ENCODE results near the gene PPP1R2. TPM values are rescaled to one million over a fixed set of nuclear protein-coding genes. Genes with fewer than 3 reads are reported as not detected.
"Not testable (repeated sequence)": the region's sequence is repeated elsewhere in the genome, so short reads cannot be mapped to it uniquely, and the experiment has no call there.

The PPP1R2 gene
- 89.3 and 203 TPM in 2 replicates for total RNA-seq

DNA sequence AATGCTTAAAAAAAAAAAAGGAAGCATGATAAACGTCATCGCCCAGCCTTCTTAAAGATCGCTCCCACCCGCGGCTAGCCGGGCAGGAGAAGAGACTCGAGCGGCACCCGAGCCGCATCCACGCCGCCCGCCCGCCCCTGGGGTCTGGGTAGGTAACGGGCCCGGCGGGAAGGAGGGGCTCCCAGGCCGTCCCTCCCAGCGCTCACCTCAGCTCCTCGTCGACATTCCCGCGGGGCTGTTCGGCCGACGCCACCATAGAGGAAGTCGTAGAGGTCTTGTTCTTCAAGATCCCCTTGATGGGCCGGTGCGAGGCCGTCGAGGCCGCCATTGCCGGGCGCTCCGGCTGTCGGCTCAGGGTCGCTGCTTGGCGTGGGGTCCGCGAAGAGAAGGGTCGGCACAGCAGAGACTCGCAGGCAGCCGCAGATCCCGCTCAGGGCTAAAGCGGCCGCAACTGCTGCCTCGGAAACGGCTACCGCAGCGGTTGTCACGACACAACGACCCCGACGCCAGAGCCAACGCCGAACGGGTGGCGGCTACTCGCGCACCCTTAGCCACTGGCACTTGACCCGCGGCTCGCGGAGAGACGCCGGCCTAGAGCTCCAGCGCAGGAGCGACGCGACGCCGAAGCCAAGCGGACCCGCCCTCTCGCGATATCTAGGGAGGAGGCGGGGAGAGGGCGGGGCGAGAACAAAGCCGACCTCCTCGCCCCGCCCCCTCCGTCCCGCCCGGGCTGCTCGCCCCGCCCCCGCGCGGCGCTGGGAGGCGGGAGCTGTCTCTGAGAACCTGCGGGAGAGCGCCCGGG is at the start of gene PPP1R2:
PPP1R2 (minus strand) TSS at position 628 of the 802 bp plus-strand sequence; CDS start at position 328, 300 bp downstream.
- H3K27me3 ChIP-seq (ENCODE audit: insufficient read depth, low read length), result no peaks in the 10 kb centered on the region
- H4K20me1 ChIP-seq (ENCODE audit: insufficient read depth, low read length), result peaks cover 41% of the 10 kb centered on the region
- peaks cover 49% of the 10 kb centered on the region for H3K79me2 ChIP-seq (ENCODE audit: insufficient read depth, low read length)
- H3K4me1 ChIP-seq (ENCODE audit: insufficient read depth, low read length), result peaks cover 34% of the 10 kb centered on the region
- H3K4me3 ChIP-seq (ENCODE audit: insufficient read depth, low read length), result peak within 1 kb of the TSS; percentile 81
- TF ChIP-seq, protein P1, sequence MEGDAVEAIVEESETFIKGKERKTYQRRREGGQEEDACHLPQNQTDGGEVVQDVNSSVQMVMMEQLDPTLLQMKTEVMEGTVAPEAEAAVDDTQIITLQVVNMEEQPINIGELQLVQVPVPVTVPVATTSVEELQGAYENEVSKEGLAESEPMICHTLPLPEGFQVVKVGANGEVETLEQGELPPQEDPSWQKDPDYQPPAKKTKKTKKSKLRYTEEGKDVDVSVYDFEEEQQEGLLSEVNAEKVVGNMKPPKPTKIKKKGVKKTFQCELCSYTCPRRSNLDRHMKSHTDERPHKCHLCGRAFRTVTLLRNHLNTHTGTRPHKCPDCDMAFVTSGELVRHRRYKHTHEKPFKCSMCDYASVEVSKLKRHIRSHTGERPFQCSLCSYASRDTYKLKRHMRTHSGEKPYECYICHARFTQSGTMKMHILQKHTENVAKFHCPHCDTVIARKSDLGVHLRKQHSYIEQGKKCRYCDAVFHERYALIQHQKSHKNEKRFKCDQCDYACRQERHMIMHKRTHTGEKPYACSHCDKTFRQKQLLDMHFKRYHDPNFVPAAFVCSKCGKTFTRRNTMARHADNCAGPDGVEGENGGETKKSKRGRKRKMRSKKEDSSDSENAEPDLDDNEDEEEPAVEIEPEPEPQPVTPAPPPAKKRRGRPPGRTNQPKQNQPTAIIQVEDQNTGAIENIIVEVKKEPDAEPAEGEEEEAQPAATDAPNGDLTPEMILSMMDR (IDR thresholded peaks at IDR 0.05; ENCODE audit: extremely low read depth, low read depth, low read length), result no peak
- DNase-seq (ENCODE audit: insufficient read length, low spot score, missing footprints), result peak; percentile 96
- H3K4me2 ChIP-seq (ENCODE audit: insufficient read depth, low read length), result peak within 1 kb of the TSS; percentile 91
- H3K9me3 ChIP-seq (ENCODE audit: low read depth, low read length), result no peaks in the 10 kb centered on the region
- H2AFZ ChIP-seq (ENCODE audit: low read length), result peak within 1 kb of the TSS; percentile 91
- H3K27ac ChIP-seq (ENCODE audit: low read depth, low read length), result peak within 1 kb of the TSS; percentile 77
- H3K36me3 ChIP-seq (ENCODE audit: insufficient read depth, low read length), result no peaks in the 10 kb centered on the region

DNA sequence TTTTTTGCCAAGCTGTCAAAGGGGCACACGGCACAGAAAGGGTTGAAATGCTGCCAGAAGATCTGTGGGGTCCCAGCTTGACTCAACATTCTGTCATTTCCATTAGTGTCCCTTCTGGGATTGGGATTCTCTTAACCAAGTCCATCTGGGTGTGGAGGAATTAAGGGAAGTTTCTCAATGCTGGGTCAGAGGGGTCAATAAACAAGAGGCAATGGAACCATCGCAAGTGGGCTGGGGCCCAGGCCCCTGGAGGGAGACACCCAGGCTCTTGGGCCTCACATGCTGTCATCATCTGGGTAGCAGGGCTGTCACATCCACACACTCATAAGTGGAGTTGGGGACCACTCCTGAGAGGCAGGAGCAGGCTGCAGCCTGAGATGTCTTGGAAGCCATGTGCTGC is 48.7 kb upstream of the PPP1R2 start:
- no peak for DNase-seq (ENCODE audit: insufficient read length, low spot score, missing footprints)
- Histone ChIP-seq H3K4me1 (ENCODE audit: insufficient read depth, low read length) (no peaks in the 10 kb centered on the region), H3K79me2 (ENCODE audit: insufficient read depth, low read length) (no peaks in the 10 kb centered on the region), H3K27me3 (ENCODE audit: insufficient read depth, low read length) (peaks cover 3% of the 10 kb centered on the region), H3K9me3 (ENCODE audit: low read depth, low read length) (no peaks in the 10 kb centered on the region), H4K20me1 (ENCODE audit: insufficient read depth, low read length) (no peaks in the 10 kb centered on the region), H2AFZ (ENCODE audit: low read length) (no peak overlapping the region), H3K4me2 (ENCODE audit: insufficient read depth, low read length) (no peak overlapping the region), H3K36me3 (ENCODE audit: insufficient read depth, low read length) (no peaks in the 10 kb centered on the region), H3K27ac (ENCODE audit: low read depth, low read length) (no peak overlapping the region), H3K4me3 (ENCODE audit: insufficient read depth, low read length) (no peak overlapping the region)
- TF ChIP-seq, protein P1 (IDR thresholded peaks at IDR 0.05; ENCODE audit: extremely low read depth, low read depth, low read length), result no peak

DNA sequence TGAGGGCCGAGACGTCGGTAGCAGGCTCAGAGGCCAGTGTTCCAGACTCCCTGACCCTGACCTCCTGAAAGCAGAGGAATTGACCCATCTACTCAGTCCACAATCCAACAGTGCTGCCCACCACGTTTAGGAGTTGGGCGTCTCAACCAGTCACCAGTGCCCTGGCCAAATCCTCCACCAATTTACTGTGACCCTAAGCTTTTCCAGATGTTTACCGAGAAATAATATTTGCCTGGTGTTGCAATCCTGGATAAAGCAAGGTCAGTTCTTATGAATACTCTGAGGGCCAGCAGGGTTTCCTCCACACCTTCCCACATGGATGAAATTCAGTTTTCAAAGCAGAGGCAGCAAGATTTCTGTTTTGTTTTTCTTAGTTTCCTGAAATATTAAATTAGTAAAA is 48.1 kb upstream of the PPP1R2 start:
- no peak for DNase-seq (ENCODE audit: insufficient read length, low spot score, missing footprints)

DNA sequence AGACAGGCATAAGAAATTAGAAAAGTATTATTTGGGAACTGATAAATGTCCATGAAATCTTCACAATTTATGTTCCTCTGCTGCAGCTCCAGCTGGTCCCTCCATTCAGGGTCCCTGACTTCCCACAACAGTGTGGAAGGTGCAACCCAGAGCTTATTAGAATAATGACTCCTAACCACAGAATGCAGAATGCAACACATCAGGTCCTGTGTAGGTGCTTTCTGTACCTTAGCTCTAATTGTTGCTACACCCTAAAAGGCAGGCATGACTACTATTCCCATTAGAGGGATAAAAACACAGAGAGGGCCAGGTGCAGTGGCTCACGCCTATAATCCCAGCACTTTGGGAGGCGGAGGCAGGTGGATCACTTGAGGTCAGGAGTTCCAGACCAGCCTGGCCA is 47.3 kb upstream of the PPP1R2 start:
- not testable (repeated sequence) for DNase-seq (ENCODE audit: insufficient read length, low spot score, missing footprints); H3K36me3 ChIP-seq (ENCODE audit: insufficient read depth, low read length); H3K4me2 ChIP-seq (ENCODE audit: insufficient read depth, low read length)

More for the DNA sequence above, 48.1 kb upstream of the PPP1R2 start:
- Histone ChIP-seq H4K20me1 (ENCODE audit: insufficient read depth, low read length) (no peaks in the 10 kb centered on the region), H3K4me1 (ENCODE audit: insufficient read depth, low read length) (no peaks in the 10 kb centered on the region), H3K27me3 (ENCODE audit: insufficient read depth, low read length) (peaks cover 3% of the 10 kb centered on the region), H2AFZ (ENCODE audit: low read length) (no peak overlapping the region), H3K27ac (ENCODE audit: low read depth, low read length) (no peak overlapping the region), H3K4me2 (ENCODE audit: insufficient read depth, low read length) (no peak overlapping the region), H3K36me3 (ENCODE audit: insufficient read depth, low read length) (no peaks in the 10 kb centered on the region), H3K9me3 (ENCODE audit: low read depth, low read length) (no peaks in the 10 kb centered on the region), H3K4me3 (ENCODE audit: insufficient read depth, low read length) (no peak overlapping the region), H3K79me2 (ENCODE audit: insufficient read depth, low read length) (no peaks in the 10 kb centered on the region)
- TF ChIP-seq, protein P1 (IDR thresholded peaks at IDR 0.05; ENCODE audit: extremely low read depth, low read depth, low read length), result no peak

DNA sequence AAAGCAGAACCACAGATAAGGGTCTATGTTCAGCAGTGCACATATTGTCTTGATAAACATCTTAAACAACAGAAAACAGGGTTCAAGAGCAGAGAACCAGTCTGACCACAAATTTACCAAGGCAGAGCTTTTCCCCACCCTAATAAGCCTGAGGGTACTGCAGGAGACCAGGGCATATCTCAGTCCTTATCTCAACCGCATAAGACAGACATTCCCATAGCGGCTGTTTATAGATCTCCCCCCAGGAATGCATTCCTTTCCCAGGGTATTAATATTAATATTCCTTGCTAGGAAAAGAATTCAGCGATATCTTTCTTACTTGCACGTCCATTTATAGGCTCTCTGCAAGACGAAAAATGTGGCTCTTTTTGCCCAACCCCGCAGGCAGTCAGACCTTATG is 46.7 kb upstream of the PPP1R2 start:
- not testable (repeated sequence) for H2AFZ ChIP-seq (ENCODE audit: low read length); H3K79me2 ChIP-seq (ENCODE audit: insufficient read depth, low read length); H3K36me3 ChIP-seq (ENCODE audit: insufficient read depth, low read length); H3K27ac ChIP-seq (ENCODE audit: low read depth, low read length); H3K4me2 ChIP-seq (ENCODE audit: insufficient read depth, low read length); H3K4me3 ChIP-seq (ENCODE audit: insufficient read depth, low read length); DNase-seq (ENCODE audit: insufficient read length, low spot score, missing footprints); H4K20me1 ChIP-seq (ENCODE audit: insufficient read depth, low read length); H3K9me3 ChIP-seq (ENCODE audit: low read depth, low read length); H3K4me1 ChIP-seq (ENCODE audit: insufficient read depth, low read length); H3K27me3 ChIP-seq (ENCODE audit: insufficient read depth, low read length)

More for the DNA sequence above, 47.3 kb upstream of the PPP1R2 start:
- H3K27me3 ChIP-seq (ENCODE audit: insufficient read depth, low read length); H3K27ac ChIP-seq (ENCODE audit: low read depth, low read length); H3K4me1 ChIP-seq (ENCODE audit: insufficient read depth, low read length); H3K79me2 ChIP-seq (ENCODE audit: insufficient read depth, low read length); H3K4me3 ChIP-seq (ENCODE audit: insufficient read depth, low read length); H3K9me3 ChIP-seq (ENCODE audit: low read depth, low read length); H2AFZ ChIP-seq (ENCODE audit: low read length); H4K20me1 ChIP-seq (ENCODE audit: insufficient read depth, low read length): not testable (repeated sequence)
